Measurements from ENCODE around the gene EPN3.

- TF ChIP-seq EP300 (IDR thresholded peaks at IDR 0.05) = no peak
- no peak for TF ChIP-seq CTCF (IDR thresholded peaks at IDR 0.05)
These were observed 55.0 kb downstream of the EPN3 start for GRCh38 chr17:50587571-50587970.
